HG02938 (cell line): ENCODE data around the gene ZNF836.

Source experiments
- ATAC-seq: cut with Tn5 transposase; IDR thresholded peaks from one replicate; pipeline ENCODE4 v1.9.1; 2021; ENCODE audit warnings: mild to moderate bottlenecking, moderate library complexity; ENCODE audit not compliant: unreplicated experiment

ZNF836 gene

GRCh38 chr19:52188822-52189734 is 17.7 kb upstream of the ZNF836 start:
- no peak for ATAC-seq

GRCh38 chr19:52187407-52187806 is 16.0 kb upstream of the ZNF836 start:
- ATAC-seq, result no peak

- ATAC-seq, result no peak
Measured at GRCh38 chr19:52176574-52176973, 5.2 kb upstream of the ZNF836 start.

GRCh38 chr19:52172347-52172746 is 926 bp upstream of the ZNF836 start:
- no peak for ATAC-seq

- ATAC-seq, result no peak
Measured at GRCh38 chr19:52170863-52171320, 529 bp downstream of the ZNF836 start.

- ATAC-seq, result no peak
Measured at GRCh38 chr19:52170304-52170703, 1.1 kb downstream of the ZNF836 start.

GRCh38 chr19:52155596-52156359 is 15.6 kb downstream of the ZNF836 start:
- ATAC-seq, result no peak

- no peak for ATAC-seq
Measured at GRCh38 chr19:52148256-52148655, 23.2 kb downstream of the ZNF836 start.

- no peak for ATAC-seq
Measured at GRCh38 chr19:52142001-52142595, 29.3 kb downstream of the ZNF836 start.

- ATAC-seq, result no peak
Measured at GRCh38 chr19:52141203-52141602, 30.2 kb downstream of the ZNF836 start.

- ATAC-seq, result no peak
Measured at GRCh38 chr19:52140032-52140710, 31.2 kb downstream of the ZNF836 start.

- ATAC-seq, result peak; percentile 86
Measured at GRCh38 chr19:52139252-52140031, 32.0 kb downstream of the ZNF836 start, which contains the start of gene ZNF616. Gene ZNF616, minus strand, starts transcription at chr19:52139938. Its CDS starts 9,426 bp downstream, at chr19:52130512.

- ATAC-seq, result no peak
Measured at GRCh38 chr19:52138983-52139251, 32.5 kb downstream of the ZNF836 start.

GRCh38 chr19:52138278-52138982 is 33.0 kb downstream of the ZNF836 start:
- ATAC-seq, result no peak

- no peak for ATAC-seq
Measured at GRCh38 chr19:52120286-52120685, 51.1 kb downstream of the ZNF836 start.

- ATAC-seq, result no peak
Measured at GRCh38 chr19:52115526-52116053, 55.8 kb downstream of the ZNF836 start.

GRCh38 chr19:52114691-52115090 is 56.7 kb downstream of the ZNF836 start:
- no peak for ATAC-seq

GRCh38 chr19:52112624-52113023 is 58.8 kb downstream of the ZNF836 start:
- no peak for ATAC-seq

- ATAC-seq, result no peak
Measured at GRCh38 chr19:52110780-52111179, 60.6 kb downstream of the ZNF836 start.
